Measurements from ENCODE around the gene NQO1.
"Not testable (repeated sequence)": the region's sequence is repeated elsewhere in the genome, so short reads cannot be mapped to it uniquely, and the experiment has no call there.

NQO1 gene
- 21.9 to 90.0 (median 53.4) reads per million in 18 experiments for total RNA-seq

GRCh38 chr16:69726313-69727060, at the start of gene NQO1:
Gene NQO1 (minus strand): TSS chr16:69726560. CDS start chr16:69726439, 121 bp downstream.
- DNase-seq, result peak; percentile 88 to 95

- DNase-seq, result peak in 1 of 2 donors; percentile 56
Measured at GRCh38 chr16:69775563-69775962, 49.2 kb upstream of the NQO1 start.

- DNase-seq, result no peak
Measured at GRCh38 chr16:69773260-69773947, 47.0 kb upstream of the NQO1 start.

GRCh38 chr16:69771651-69771967, 45.2 kb upstream of the NQO1 start:
- no peak for DNase-seq

GRCh38 chr16:69769404-69769803, 43.0 kb upstream of the NQO1 start:
- no peak for DNase-seq

- DNase-seq, result no peak
Measured at GRCh38 chr16:69768666-69769065, 42.3 kb upstream of the NQO1 start.

GRCh38 chr16:69767459-69768229, 41.3 kb upstream of the NQO1 start:
- no peak for DNase-seq

GRCh38 chr16:69763599-69763942, 37.2 kb upstream of the NQO1 start:
- DNase-seq, result no peak

GRCh38 chr16:69762814-69763598, 36.6 kb upstream of the NQO1 start:
- DNase-seq, result peak; percentile 44 to 64

- peak; percentile 67 to 82 for DNase-seq
Measured at GRCh38 chr16:69761983-69762813, 35.8 kb upstream of the NQO1 start, which contains the start of gene WWP2. Gene WWP2 (plus strand): TSS chr16:69762332. CDS start chr16:69787011, 24,679 bp downstream.

GRCh38 chr16:69757375-69757774, 31.0 kb upstream of the NQO1 start:
- not testable (repeated sequence) for DNase-seq

GRCh38 chr16:69756705-69757104, 30.3 kb upstream of the NQO1 start:
- no peak for DNase-seq

- DNase-seq, result peak; percentile 97 to 98
Measured at GRCh38 chr16:69754469-69755310, 28.3 kb upstream of the NQO1 start, which contains the start of gene NOB1. Gene NOB1 (minus strand): TSS chr16:69754926. CDS start chr16:69754910, 16 bp downstream.

- DNase-seq, result no peak
Measured at GRCh38 chr16:69754143-69754468, 27.7 kb upstream of the NQO1 start.

- DNase-seq, result no peak
Measured at GRCh38 chr16:69748694-69749345, 22.5 kb upstream of the NQO1 start.

- no peak for DNase-seq
Measured at GRCh38 chr16:69747115-69747514, 20.8 kb upstream of the NQO1 start.

- no peak for DNase-seq
Measured at GRCh38 chr16:69745959-69746358, 19.6 kb upstream of the NQO1 start.

- no peak for DNase-seq
Measured at GRCh38 chr16:69745232-69745612, 18.9 kb upstream of the NQO1 start.

GRCh38 chr16:69744363-69745231, 18.2 kb upstream of the NQO1 start:
- no peak for DNase-seq

Data from inflammatory macrophage (primary cell).